Smooth muscle cell (in vitro differentiated cells): ENCODE measurements around the gene PRELID1. TPM values are rescaled to one million over a fixed set of nuclear protein-coding genes. Genes with fewer than 3 reads are reported as not detected.
A peak's percentile ranks its signal among the peaks of the same experiment; 100 is the strongest.

Experiments
- DNase-seq: peaks from one replicate; lab custom pipeline; 2025; ENCODE audit not compliant: unreplicated experiment; lab: John Stamatoyannopoulos, UW
- H2AFZ ChIP-seq: fragments of 200-600 bp; sonication (generic); 2 replicates; pipeline ENCODE4 v1.6.0; 2016; ENCODE audit warnings: antibody characterized with exemption, low read depth, mild to moderate bottlenecking
- H3F3A ChIP-seq: fragments of 200-600 bp; sonication (generic); 2 replicates; pipeline ENCODE4 v1.6.0; 2017; ENCODE audit warnings: antibody characterized with exemption, low read depth
- H3K27ac ChIP-seq: fragments of 200-600 bp; sonication (generic); 2 replicates; pipeline ENCODE4 v1.5.1; 2016; ENCODE audit warnings: low read depth, mild to moderate bottlenecking
- H3K27me3 ChIP-seq: fragments of 200-600 bp; sonication (generic); 2 replicates; pipeline ENCODE4 v1.6.1; 2016; ENCODE audit warnings: low read depth, mild to moderate bottlenecking
- H3K36me3 ChIP-seq: fragments of 200-600 bp; sonication (generic); 2 replicates; pipeline ENCODE4 v1.5.1; 2016; ENCODE audit warnings: low read depth
- H3K4me1 ChIP-seq: fragments of 200-600 bp; sonication (generic); 2 replicates; pipeline ENCODE4 v1.5.1; 2016; ENCODE audit warnings: low read depth
- H3K4me2 ChIP-seq: fragments of 200-600 bp; sonication (generic); 2 replicates; pipeline ENCODE4 v1.6.0; 2016; ENCODE audit warnings: mild to moderate bottlenecking
- H3K4me3 ChIP-seq: fragments of 200-600 bp; sonication (generic); 2 replicates; pipeline ENCODE4 v1.5.1; 2016; ENCODE audit warnings: mild to moderate bottlenecking
- H3K79me2 ChIP-seq: fragments of 200-600 bp; sonication (generic); 2 replicates; pipeline ENCODE4 v1.6.0; 2016; ENCODE audit warnings: low read depth, mild to moderate bottlenecking
- H3K9ac ChIP-seq: fragments of 200-600 bp; sonication (generic); 2 replicates; pipeline ENCODE4 v1.6.0; 2016; ENCODE audit warnings: low read depth
- H3K9me3 ChIP-seq: fragments of 200-600 bp; sonication (generic); replicated peaks from 2 replicates; pipeline ENCODE4 v1.5.1; 2016; ENCODE audit warnings: low read depth
- H4K20me1 ChIP-seq: fragments of 200-600 bp; sonication (generic); 2 replicates; pipeline ENCODE4 v1.6.0; 2016; ENCODE audit warnings: low read depth
- CTCF ChIP-seq: fragments of 200-600 bp; sonication (generic); IDR thresholded peaks from 2 replicates; pipeline ENCODE4 v1.5.1; 2017; ENCODE audit warnings: borderline replicate concordance, mild to moderate bottlenecking, antibody characterized with exemption; ENCODE audit not compliant: insufficient read depth, poor library complexity, severe bottlenecking
- WGBS: methylation state at CpG from one replicate; pipeline ENCODE4 v1.1.7; 2016; ENCODE audit warnings: low lambda C conversion rate; 5-methylcytosine and 5-hydroxymethylcytosine counted together
- polyA plus RNA-seq: library from polyadenylated mRNA; unstranded; fragments of >200 nt; fragmentation: Nextera tagmentation; extraction: Ambion mirVana; gene quantifications from 2 replicates; pipeline ENCODE4 v1.2.1, GENCODE V29; 2016
- total RNA-seq: library from RNA; depleted of rRNA; stranded (reverse); fragments of >200 nt; gene quantifications from 2 replicates; pipeline ENCODE4 v1.2.3, GENCODE V29; 2014

The PRELID1 gene
- total and polyA plus RNA-seq, 2 experiments from 2014 or later: 197 to 268 TPM

- Histone ChIP-seq H3K9ac (no peak overlapping the region), H3K79me2 (no peaks in the 10 kb centered on the region), H3K4me3 (no peak overlapping the region), H4K20me1 (peaks cover 51% of the 10 kb centered on the region), H3F3A (peaks cover 3% of the 10 kb centered on the region), H3K36me3 (no peaks in the 10 kb centered on the region), H3K27me3 (no peaks in the 10 kb centered on the region), H2AFZ (no peak overlapping the region), H3K4me2 (no peak overlapping the region), H3K27ac (no peak overlapping the region), H3K4me1 (no peaks in the 10 kb centered on the region), H3K9me3 (no peaks in the 10 kb centered on the region)
- no peak for DNase-seq
- TF ChIP-seq CTCF: no peak
- WGBS: 91% methylated on average over 16 of the region's 18 CpGs
Measured at GRCh38 chr5:177314376-177315342, 11.1 kb downstream of the PRELID1 start.

GRCh38 chr5:177315411-177315810, 11.8 kb downstream of the PRELID1 start:
- DNase-seq: no peak
- Histone ChIP-seq H3K4me1 (no peaks in the 10 kb centered on the region), H3K9me3 (no peaks in the 10 kb centered on the region), H3K27me3 (no peaks in the 10 kb centered on the region), H3K36me3 (no peaks in the 10 kb centered on the region), H2AFZ (no peak overlapping the region), H3K9ac (no peak overlapping the region), H3K79me2 (no peaks in the 10 kb centered on the region), H3K27ac (no peak overlapping the region), H3K4me2 (no peak overlapping the region), H3F3A (peaks cover 3% of the 10 kb centered on the region), H3K4me3 (no peak overlapping the region), H4K20me1 (peaks cover 45% of the 10 kb centered on the region)
- no peak for TF ChIP-seq CTCF
- WGBS: 93% methylated on average over 7 of the region's 7 CpGs

- no peak overlapping the region for H3K4me3 ChIP-seq
- H3K27me3 ChIP-seq: no peaks in the 10 kb centered on the region
- no peaks in the 10 kb centered on the region for H3K36me3 ChIP-seq
- H3K9me3 ChIP-seq: no peaks in the 10 kb centered on the region
- H3F3A ChIP-seq: peaks cover 3% of the 10 kb centered on the region
- no peak overlapping the region for H2AFZ ChIP-seq
- H3K27ac ChIP-seq: no peak overlapping the region
- peaks cover 39% of the 10 kb centered on the region for H4K20me1 ChIP-seq
- H3K4me2 ChIP-seq: no peak overlapping the region
- H3K9ac ChIP-seq: no peak overlapping the region
- WGBS: 98% methylated on average over 3 of the region's 3 CpGs
- DNase-seq: no peak
- H3K79me2 ChIP-seq: no peaks in the 10 kb centered on the region
- no peaks in the 10 kb centered on the region for H3K4me1 ChIP-seq
- TF ChIP-seq CTCF: no peak
Measured at GRCh38 chr5:177316005-177316404, 12.4 kb downstream of the PRELID1 start.

GRCh38 chr5:177317959-177318377, 14.4 kb downstream of the PRELID1 start:
- Histone ChIP-seq H3K4me2 (no peak overlapping the region), H3K9me3 (no peaks in the 10 kb centered on the region), H4K20me1 (peaks cover 21% of the 10 kb centered on the region), H3K9ac (no peak overlapping the region), H3K4me1 (no peaks in the 10 kb centered on the region), H3K27me3 (no peaks in the 10 kb centered on the region), H3K27ac (no peak overlapping the region), H3F3A (peaks cover 3% of the 10 kb centered on the region), H2AFZ (no peak overlapping the region), H3K4me3 (no peak overlapping the region), H3K36me3 (no peaks in the 10 kb centered on the region), H3K79me2 (no peaks in the 10 kb centered on the region)
- DNase-seq: peak; percentile 15
- 29% methylated on average over 7 of the region's 7 CpGs for WGBS
- TF ChIP-seq CTCF: peak; percentile 81
